HepG2 (cell line): ENCODE data around the gene GRID1. TPM values are rescaled to one million over a fixed set of nuclear protein-coding genes. Genes with fewer than 3 reads are reported as not detected.
A peak's percentile ranks its signal among the peaks of the same experiment; 100 is the strongest.

ENCODE experiments used
- AFF4 ChIP-seq: sonication (generic); formaldehyde crosslinking; IDR thresholded peaks from 2 replicates; pipeline ENCODE4 v1.4.0; 2020; ENCODE audit warnings: missing genetic modification reagents
- MAX ChIP-seq: IDR thresholded peaks from 2 replicates; pipeline ENCODE4 v1.6.1; 2012; ENCODE audit warnings: inconsistent platforms
- MTA1 ChIP-seq: sonication (generic); formaldehyde crosslinking; IDR thresholded peaks from 2 replicates; pipeline ENCODE4 v1.4.0; 2020; ENCODE audit warnings: missing genetic modification reagents, mild to moderate bottlenecking, borderline replicate concordance
- PHF8 ChIP-seq: sonication (generic); formaldehyde crosslinking; IDR thresholded peaks from 2 replicates; pipeline ENCODE4 v1.5.0; 2020; ENCODE audit warnings: missing genetic modification reagents
- SALL2 ChIP-seq: sonication (generic); formaldehyde crosslinking; IDR thresholded peaks from 2 replicates; pipeline ENCODE4 v1.8.1; 2023; ENCODE audit warnings: mild to moderate bottlenecking, missing genetic modification reagents, inconsistent platforms
- ZIK1 ChIP-seq: sonication (generic); formaldehyde crosslinking; IDR thresholded peaks from 2 replicates; pipeline ENCODE4 v1.5.0; 2020; ENCODE audit warnings: mild to moderate bottlenecking, low read depth, missing genetic modification reagents, borderline replicate concordance
- ZKSCAN5 ChIP-seq: sonication (generic); formaldehyde crosslinking; IDR thresholded peaks from 2 replicates; pipeline ENCODE4 v1.5.1; 2020; ENCODE audit warnings: mild to moderate bottlenecking, missing genetic modification reagents
- ZMAT3 ChIP-seq: sonication (generic); formaldehyde crosslinking; conservative IDR thresholded peaks from 2 replicates; pipeline ENCODE4 v1.7.0; 2021; ENCODE audit warnings: missing genetic modification reagents
- ZNF101 ChIP-seq: sonication (generic); formaldehyde crosslinking; IDR thresholded peaks from 2 replicates; pipeline ENCODE4 v1.4.0; 2020; ENCODE audit warnings: mild to moderate bottlenecking, low read depth, missing genetic modification reagents, borderline replicate concordance
- ZNF263 ChIP-seq: sonication (generic); formaldehyde crosslinking; IDR thresholded peaks from 2 replicates; pipeline ENCODE4 v1.4.0; 2020; ENCODE audit warnings: missing genetic modification reagents
- ZNF496 ChIP-seq: sonication (generic); formaldehyde crosslinking; IDR thresholded peaks from 2 replicates; pipeline ENCODE4 v1.8.1; 2023; ENCODE audit warnings: mild to moderate bottlenecking, moderate library complexity, missing genetic modification reagents; ENCODE audit not compliant: insufficient replicate concordance
- ZNF562 ChIP-seq: sonication (generic); formaldehyde crosslinking; IDR thresholded peaks from 2 replicates; pipeline ENCODE4 v1.8.0; 2022; ENCODE audit warnings: missing genetic modification reagents, borderline replicate concordance
- ZNF639 ChIP-seq: conservative IDR thresholded peaks from 2 replicates; pipeline ENCODE4 v1.6.1; 2018; ENCODE audit warnings: missing genetic modification reagents
- ZNF687 ChIP-seq: sonication (generic); formaldehyde crosslinking; IDR thresholded peaks from 2 replicates; pipeline ENCODE4 v1.5.1; 2020; ENCODE audit warnings: mild to moderate bottlenecking, missing genetic modification reagents, moderate library complexity
- ZNF691 ChIP-seq: sonication (generic); formaldehyde crosslinking; IDR thresholded peaks from 2 replicates; pipeline ENCODE4 v1.4.0; 2020; ENCODE audit warnings: missing genetic modification reagents, low read depth, mild to moderate bottlenecking, borderline replicate concordance
- ZNF747 ChIP-seq: sonication (generic); formaldehyde crosslinking; IDR thresholded peaks from 2 replicates; pipeline ENCODE4 v1.8.1; 2023; ENCODE audit warnings: missing genetic modification reagents, mild to moderate bottlenecking, borderline replicate concordance
- ZSCAN20 ChIP-seq: sonication (generic); formaldehyde crosslinking; IDR thresholded peaks from 2 replicates; pipeline ENCODE4 v1.4.0; 2020; ENCODE audit warnings: missing genetic modification reagents, mild to moderate bottlenecking, borderline replicate concordance
- polyA plus RNA-seq, 8 experiments: library from polyadenylated mRNA; depleted of rRNA in 3 of 8; stranded (reverse) in 7 of 8; unstranded in 1 of 8; fragments of >200 nt; fragmentation: Illumina TruSeq in 4 of 8; extraction: Trizol in 4 of 8; gene quantifications; 2 replicates each; pipeline versions ENCODE4 v1.2.1 to v1.2.3, GENCODE V29; 2011 to 2016; ENCODE audit warnings: low read depth in 4 of 8, missing spikeins in 1 of 8, mixed read lengths in 1 of 8; ENCODE audit not compliant: insufficient read depth in 1 of 8
- total RNA-seq, 5 experiments: library from RNA; depleted of rRNA; stranded (reverse); fragments of >200 nt; fragmentation: Illumina TruSeq; extraction: Trizol; gene quantifications; 2 replicates each; pipeline ENCODE4 v1.2.3, GENCODE V29; 2016; ENCODE audit warnings: low read depth in 1 of 5

GRID1 gene
- total and polyA plus RNA-seq, 2 of the 13 experiments (the other 11 are each of a cell fraction or from before 2014, with no cell fraction given): 0.05 TPM; not detected in 1

- peak; percentile 77 for TF ChIP-seq PHF8
- TF ChIP-seq ZNF263 (CRISPR knock-in tag): peak; percentile 93
- TF ChIP-seq AFF4 (CRISPR knock-in tag): peak; percentile 64
- TF ChIP-seq ZMAT3 (CRISPR knock-in tag): peak; percentile 24; the same call in 1 of the 2 replicates
- TF ChIP-seq MTA1: peak; percentile 74; the same call in 1 of the 2 replicates
- peak; percentile 64; the same call in 1 of the 2 replicates for TF ChIP-seq ZIK1
- peak; percentile 74 for TF ChIP-seq ZNF639 (CRISPR knock-in tag)
- 0 out of 2 replicates have a peak, but pooled peaks have one; percentile 52 for TF ChIP-seq ZNF101 (CRISPR knock-in tag)
- TF ChIP-seq ZNF747: peak; percentile 81; the same call in 1 of the 2 replicates
- TF ChIP-seq ZKSCAN5: no peak
- no peak; the same call in 1 of the 2 replicates for TF ChIP-seq SALL2 (CRISPR knock-in tag)
- peak; percentile 60 for TF ChIP-seq MAX
- 0 out of 2 replicates have a peak, but pooled peaks have one; percentile 54 for TF ChIP-seq ZNF691
- no peak for TF ChIP-seq ZNF496 (CRISPR knock-in tag)
- peak; percentile 85; the same call in 1 of the 2 replicates for TF ChIP-seq ZSCAN20 (CRISPR knock-in tag)
- no peak for TF ChIP-seq ZNF562 (CRISPR knock-in tag)
- TF ChIP-seq ZNF687 (CRISPR knock-in tag): peak; percentile 97
Observed at GRCh38 chr10:86399879-86400704, 33.5 kb upstream of the GRID1 start (continued).
